Osteocyte (in vitro differentiated cells): Measurements from ENCODE around the gene HS2ST1. TPM values are rescaled to one million over a fixed set of nuclear protein-coding genes. Genes with fewer than 3 reads are reported as not detected.

ENCODE experiments used
- DNase-seq: peaks from one replicate; pipeline ENCODE4 v3.0.0; 2021; ENCODE audit warnings: mixed read lengths; ENCODE audit not compliant: unreplicated experiment; ENCODE audit errors: extremely low spot score
- H3K27ac Mint-ChIP-seq: one replicate; pipeline ENCODE4 v1.8.0; 2021; ENCODE audit warnings: mild to moderate bottlenecking, mixed read lengths; ENCODE audit not compliant: unreplicated experiment
- H3K27me3 Mint-ChIP-seq: one replicate; pipeline ENCODE4 v1.8.0; 2021; ENCODE audit warnings: mixed read lengths; ENCODE audit not compliant: unreplicated experiment
- H3K36me3 Mint-ChIP-seq: one replicate; pipeline ENCODE4 v1.8.0; 2021; ENCODE audit warnings: mixed read lengths; ENCODE audit not compliant: unreplicated experiment
- H3K4me1 Mint-ChIP-seq: one replicate; pipeline ENCODE4 v1.8.0; 2021; ENCODE audit warnings: mixed read lengths; ENCODE audit not compliant: unreplicated experiment
- H3K4me3 Mint-ChIP-seq: one replicate; pipeline ENCODE4 v1.8.0; 2021; ENCODE audit warnings: mild to moderate bottlenecking, moderate library complexity, mixed read lengths; ENCODE audit not compliant: unreplicated experiment
- H3K9me3 Mint-ChIP-seq: one replicate; pipeline ENCODE4 v1.8.0; 2021; ENCODE audit warnings: mixed read lengths; ENCODE audit not compliant: unreplicated experiment
- total RNA-seq: library from RNA; stranded (reverse); gene quantifications from 2 replicates; pipeline ENCODE4 v1.2.1, GENCODE V29; 2021
- TF ChIP-seq, protein P1 (sequence below): fragments of 200-600 bp; sonication (generic); IDR thresholded peaks from 2 replicates; pipeline ENCODE4 v1.5.0; 2021; ENCODE audit warnings: antibody characterized with exemption, mild to moderate bottlenecking, moderate library complexity

Gene HS2ST1
- total RNA-seq, 1 donor from 2014 or later: 26.8 TPM

GRCh38 chr1:87074001-87074795, 159.8 kb downstream of the HS2ST1 start:
- TF ChIP-seq, protein P1, sequence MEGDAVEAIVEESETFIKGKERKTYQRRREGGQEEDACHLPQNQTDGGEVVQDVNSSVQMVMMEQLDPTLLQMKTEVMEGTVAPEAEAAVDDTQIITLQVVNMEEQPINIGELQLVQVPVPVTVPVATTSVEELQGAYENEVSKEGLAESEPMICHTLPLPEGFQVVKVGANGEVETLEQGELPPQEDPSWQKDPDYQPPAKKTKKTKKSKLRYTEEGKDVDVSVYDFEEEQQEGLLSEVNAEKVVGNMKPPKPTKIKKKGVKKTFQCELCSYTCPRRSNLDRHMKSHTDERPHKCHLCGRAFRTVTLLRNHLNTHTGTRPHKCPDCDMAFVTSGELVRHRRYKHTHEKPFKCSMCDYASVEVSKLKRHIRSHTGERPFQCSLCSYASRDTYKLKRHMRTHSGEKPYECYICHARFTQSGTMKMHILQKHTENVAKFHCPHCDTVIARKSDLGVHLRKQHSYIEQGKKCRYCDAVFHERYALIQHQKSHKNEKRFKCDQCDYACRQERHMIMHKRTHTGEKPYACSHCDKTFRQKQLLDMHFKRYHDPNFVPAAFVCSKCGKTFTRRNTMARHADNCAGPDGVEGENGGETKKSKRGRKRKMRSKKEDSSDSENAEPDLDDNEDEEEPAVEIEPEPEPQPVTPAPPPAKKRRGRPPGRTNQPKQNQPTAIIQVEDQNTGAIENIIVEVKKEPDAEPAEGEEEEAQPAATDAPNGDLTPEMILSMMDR: no peak
- H3K9me3 Mint-ChIP-seq: no peaks in the 10 kb centered on the region
- H3K27ac Mint-ChIP-seq: no peak overlapping the region
- H3K4me1 Mint-ChIP-seq: peaks cover 12% of the 10 kb centered on the region
- no peak for DNase-seq
- no peaks in the 10 kb centered on the region for H3K27me3 Mint-ChIP-seq
- no peak overlapping the region for H3K4me3 Mint-ChIP-seq
- H3K36me3 Mint-ChIP-seq: no peaks in the 10 kb centered on the region

- no peak overlapping the region for H3K4me3 Mint-ChIP-seq
- peaks cover 12% of the 10 kb centered on the region for H3K4me1 Mint-ChIP-seq
- H3K27ac Mint-ChIP-seq: no peak overlapping the region
- H3K36me3 Mint-ChIP-seq: no peaks in the 10 kb centered on the region
- no peaks in the 10 kb centered on the region for H3K9me3 Mint-ChIP-seq
- TF ChIP-seq, protein P1: no peak
- no peaks in the 10 kb centered on the region for H3K27me3 Mint-ChIP-seq
- no peak for DNase-seq
Observed at GRCh38 chr1:87077959-87078639, 163.7 kb downstream of the HS2ST1 start.

DNA sequence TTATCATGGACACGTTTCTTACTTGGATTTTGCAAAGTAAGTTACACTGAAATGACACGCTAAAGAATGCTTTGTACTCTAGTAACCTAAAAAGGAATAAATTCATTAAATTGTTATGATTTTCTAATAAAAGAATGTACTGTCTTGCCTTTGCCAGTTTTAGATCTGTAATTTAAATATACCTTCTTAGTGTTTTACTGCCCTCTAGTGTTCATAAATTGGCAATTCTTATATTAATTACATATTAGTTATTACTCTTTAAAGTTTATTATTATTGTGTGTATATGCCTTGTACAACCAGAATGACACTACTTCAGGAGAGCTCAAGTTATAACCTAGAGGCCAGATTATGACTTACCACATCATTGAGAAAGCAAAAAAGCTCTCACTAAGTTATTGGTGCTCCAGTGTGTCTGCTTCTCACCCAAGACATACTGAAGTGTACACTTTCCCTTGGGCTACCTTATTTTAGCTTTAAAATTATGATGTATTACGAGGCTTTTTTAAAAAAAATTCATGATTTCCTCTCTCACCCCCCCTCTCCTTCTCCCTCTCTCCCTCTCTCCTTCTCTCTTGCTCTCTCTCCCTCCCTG, 169.9 kb downstream of the HS2ST1 start:
- Mint-ChIP-seq H3K4me1 (no peaks in the 10 kb centered on the region), H3K27me3 (no peaks in the 10 kb centered on the region), H3K4me3 (no peak overlapping the region), H3K27ac (no peak overlapping the region), H3K9me3 (no peaks in the 10 kb centered on the region), H3K36me3 (no peaks in the 10 kb centered on the region)
- TF ChIP-seq, protein P1: peak; percentile 59
- DNase-seq: no peak

- no peaks in the 10 kb centered on the region for H3K9me3 Mint-ChIP-seq
- TF ChIP-seq, protein P1: no peak
- no peak overlapping the region for H3K27ac Mint-ChIP-seq
- no peaks in the 10 kb centered on the region for H3K4me1 Mint-ChIP-seq
- H3K36me3 Mint-ChIP-seq: no peaks in the 10 kb centered on the region
- H3K27me3 Mint-ChIP-seq: no peaks in the 10 kb centered on the region
- H3K4me3 Mint-ChIP-seq: no peak overlapping the region
- no peak for DNase-seq
Observed at GRCh38 chr1:87086120-87086519, 171.7 kb downstream of the HS2ST1 start.
